ENCODE measurements around the gene ZNF624. TPM values are rescaled to one million over a fixed set of nuclear protein-coding genes. Genes with fewer than 3 reads are reported as not detected.

ZNF624 gene
- total RNA-seq, 1 experiment from 2014 or later, result 4.8 TPM

DNA sequence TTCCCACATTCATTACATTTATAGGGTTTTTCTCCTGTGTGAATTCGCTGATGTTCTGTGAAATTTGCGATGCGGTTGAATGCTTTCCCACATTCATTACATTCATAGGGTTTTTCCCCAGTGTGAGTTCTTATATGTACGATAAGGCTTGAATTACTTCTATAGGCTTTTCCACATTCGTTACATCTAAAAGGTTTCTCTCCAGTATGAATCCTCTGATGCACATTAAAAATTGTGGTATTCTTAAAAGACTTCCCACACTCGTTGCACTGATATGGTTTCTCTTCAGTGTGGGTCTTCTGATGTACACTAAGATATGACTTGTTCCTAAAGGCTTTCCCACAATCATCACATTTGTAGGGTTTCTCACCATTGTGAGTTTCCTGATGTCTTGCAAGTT, 30.4 kb downstream of the ZNF624 start:
- no peak overlapping the region for H3K9ac ChIP-seq (ENCODE audit: low read length)
- no peak overlapping the region for H3K4me3 ChIP-seq (ENCODE audit: low read length)
- no peak overlapping the region for H3K4me2 ChIP-seq (ENCODE audit: low read depth, low read length, poor library complexity, severe bottlenecking)
- no peaks in the 10 kb centered on the region for H3K9me2 ChIP-seq (replicated peaks; ENCODE audit: insufficient read depth, low read length)
- H3K4me1 ChIP-seq (ENCODE audit: low read length), result no peaks in the 10 kb centered on the region
- H3K9me3 ChIP-seq (ENCODE audit: low read length), result peaks cover 52% of the 10 kb centered on the region
- H3K36me3 ChIP-seq (ENCODE audit: insufficient read depth, low read length), result peaks cover 14% of the 10 kb centered on the region
- H3K79me2 ChIP-seq (ENCODE audit: low read length), result no peaks in the 10 kb centered on the region
- no peak overlapping the region for H2AFZ ChIP-seq (ENCODE audit: low read length)
- H3K27me3 ChIP-seq (ENCODE audit: low read length), result no peaks in the 10 kb centered on the region
- no peak overlapping the region for H3K27ac ChIP-seq (ENCODE audit: low read length)
- DNase-seq, result no peak
- no peaks in the 10 kb centered on the region for H4K20me1 ChIP-seq (ENCODE audit: insufficient read depth, low read depth, low read length)

DNA sequence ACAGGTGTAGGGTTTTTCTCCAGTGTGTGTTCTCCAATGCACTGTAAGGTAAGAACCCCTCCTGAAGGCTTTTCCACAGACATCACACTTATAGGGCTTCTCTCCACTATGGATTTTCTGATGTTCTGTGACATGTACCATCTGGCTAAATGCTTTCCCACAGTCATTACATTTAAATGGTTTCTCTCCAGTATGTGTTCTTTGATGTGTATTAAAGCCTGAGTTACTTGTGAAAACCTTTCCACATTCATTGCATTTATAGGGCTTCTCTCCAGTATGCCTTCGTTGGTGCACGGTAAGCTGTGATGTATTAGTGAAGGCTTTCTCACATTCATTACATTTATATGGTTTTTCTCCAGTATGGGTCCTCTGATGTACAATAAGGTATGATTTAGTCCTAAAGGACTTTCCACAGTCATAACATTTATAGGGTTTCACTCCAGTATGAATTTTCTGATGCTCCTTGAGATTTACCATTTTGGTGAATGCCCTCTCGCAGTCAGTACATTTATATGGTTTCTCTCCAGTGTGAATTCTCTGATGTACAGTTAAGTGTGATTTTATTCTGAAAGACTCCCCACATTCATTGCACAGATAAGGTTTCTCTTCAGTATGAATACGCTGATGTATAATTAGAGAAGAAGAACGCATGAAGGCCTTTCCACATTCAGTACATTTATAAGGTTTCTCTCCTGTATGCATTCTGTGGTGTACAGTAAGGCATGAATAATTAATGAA, 30.9 kb downstream of the ZNF624 start:
- H3K9me3 ChIP-seq (ENCODE audit: low read length), result peaks cover 51% of the 10 kb centered on the region
- no peaks in the 10 kb centered on the region for H3K79me2 ChIP-seq (ENCODE audit: low read length)
- H4K20me1 ChIP-seq (ENCODE audit: insufficient read depth, low read depth, low read length), result no peaks in the 10 kb centered on the region
- H3K9ac ChIP-seq (ENCODE audit: low read length), result no peak overlapping the region
- peaks cover 14% of the 10 kb centered on the region for H3K36me3 ChIP-seq (ENCODE audit: insufficient read depth, low read length)
- no peak overlapping the region for H3K4me2 ChIP-seq (ENCODE audit: low read depth, low read length, poor library complexity, severe bottlenecking)
- no peak for DNase-seq
- no peaks in the 10 kb centered on the region for H3K4me1 ChIP-seq (ENCODE audit: low read length)
- H3K9me2 ChIP-seq (replicated peaks; ENCODE audit: insufficient read depth, low read length), result no peaks in the 10 kb centered on the region
- H3K27ac ChIP-seq (ENCODE audit: low read length), result no peak overlapping the region
- H3K4me3 ChIP-seq (ENCODE audit: low read length), result no peak overlapping the region
- H3K27me3 ChIP-seq (ENCODE audit: low read length), result no peaks in the 10 kb centered on the region
- no peak overlapping the region for H2AFZ ChIP-seq (ENCODE audit: low read length)

DNA sequence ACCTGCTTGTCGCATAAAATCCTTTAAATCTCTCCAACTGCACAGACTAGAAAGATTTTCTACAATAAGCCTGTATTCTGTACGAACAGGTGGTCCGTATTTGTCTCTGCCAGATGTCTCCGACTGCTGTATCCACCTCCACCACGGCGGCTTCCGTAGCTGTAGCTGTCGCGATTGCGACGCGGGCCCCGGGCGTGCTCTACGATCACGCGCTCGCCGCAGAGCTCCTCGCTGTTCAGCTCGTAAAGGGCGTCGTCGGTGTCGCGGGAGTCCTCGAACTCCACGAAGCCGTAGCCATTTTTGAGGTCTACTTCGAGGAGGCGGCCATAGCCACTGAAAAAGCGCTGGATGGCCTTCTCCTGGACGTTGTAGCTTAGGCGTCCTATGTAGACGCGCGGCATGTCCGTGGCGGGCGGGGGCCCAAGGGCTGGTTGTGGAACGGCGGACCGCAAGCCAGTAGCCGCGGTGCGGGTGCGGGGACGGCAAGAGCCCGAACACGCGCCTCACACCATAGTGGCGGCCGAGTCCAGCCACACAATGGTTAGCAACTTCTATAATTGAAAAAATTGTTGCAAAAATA, 36.1 kb downstream of the ZNF624 start:
- Histone ChIP-seq H3K9ac (ENCODE audit: low read length) (no peak overlapping the region), H3K27ac (ENCODE audit: low read length) (no peak overlapping the region), H3K9me3 (ENCODE audit: low read length) (peaks cover 33% of the 10 kb centered on the region)

DNA sequence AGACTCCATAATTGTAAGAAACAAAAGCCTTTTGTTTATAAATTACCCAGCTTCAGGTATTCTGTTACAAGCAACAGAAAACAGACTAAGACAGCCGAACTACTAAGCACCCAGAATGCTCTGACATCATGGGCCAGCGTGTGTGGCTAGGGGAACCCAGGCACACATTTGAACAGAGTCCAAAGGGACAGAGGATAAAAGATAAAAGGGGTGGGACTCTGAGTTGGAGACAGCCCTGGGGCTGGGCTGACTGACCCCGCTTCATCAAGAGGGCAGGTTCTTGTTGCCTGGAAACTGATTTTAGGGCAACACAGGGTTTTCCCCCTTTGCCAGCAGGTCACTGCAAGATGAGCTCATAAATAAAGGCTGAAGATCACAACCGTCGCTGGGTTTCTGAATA, 54.1 kb downstream of the ZNF624 start:
- no peak overlapping the region for H3K9ac ChIP-seq (ENCODE audit: low read length)
- no peak overlapping the region for H3K4me2 ChIP-seq (ENCODE audit: low read depth, low read length, poor library complexity, severe bottlenecking)
- no peak overlapping the region for H3K4me3 ChIP-seq (ENCODE audit: low read length)

More for the DNA sequence above, 36.1 kb downstream of the ZNF624 start:
- Histone ChIP-seq H3K4me2 (ENCODE audit: low read depth, low read length, poor library complexity, severe bottlenecking) (no peak overlapping the region), H3K36me3 (ENCODE audit: insufficient read depth, low read length) (no peaks in the 10 kb centered on the region; the same call in 1 of the 2 replicates), H3K79me2 (ENCODE audit: low read length) (no peaks in the 10 kb centered on the region), H3K27me3 (ENCODE audit: low read length) (no peaks in the 10 kb centered on the region), H3K9me2 (replicated peaks; ENCODE audit: insufficient read depth, low read length) (no peaks in the 10 kb centered on the region), H3K4me1 (ENCODE audit: low read length) (no peaks in the 10 kb centered on the region), H2AFZ (ENCODE audit: low read length) (no peak overlapping the region), H3K4me3 (ENCODE audit: low read length) (no peak overlapping the region), H4K20me1 (ENCODE audit: insufficient read depth, low read depth, low read length) (no peaks in the 10 kb centered on the region)
- DNase-seq, result no peak

DNA sequence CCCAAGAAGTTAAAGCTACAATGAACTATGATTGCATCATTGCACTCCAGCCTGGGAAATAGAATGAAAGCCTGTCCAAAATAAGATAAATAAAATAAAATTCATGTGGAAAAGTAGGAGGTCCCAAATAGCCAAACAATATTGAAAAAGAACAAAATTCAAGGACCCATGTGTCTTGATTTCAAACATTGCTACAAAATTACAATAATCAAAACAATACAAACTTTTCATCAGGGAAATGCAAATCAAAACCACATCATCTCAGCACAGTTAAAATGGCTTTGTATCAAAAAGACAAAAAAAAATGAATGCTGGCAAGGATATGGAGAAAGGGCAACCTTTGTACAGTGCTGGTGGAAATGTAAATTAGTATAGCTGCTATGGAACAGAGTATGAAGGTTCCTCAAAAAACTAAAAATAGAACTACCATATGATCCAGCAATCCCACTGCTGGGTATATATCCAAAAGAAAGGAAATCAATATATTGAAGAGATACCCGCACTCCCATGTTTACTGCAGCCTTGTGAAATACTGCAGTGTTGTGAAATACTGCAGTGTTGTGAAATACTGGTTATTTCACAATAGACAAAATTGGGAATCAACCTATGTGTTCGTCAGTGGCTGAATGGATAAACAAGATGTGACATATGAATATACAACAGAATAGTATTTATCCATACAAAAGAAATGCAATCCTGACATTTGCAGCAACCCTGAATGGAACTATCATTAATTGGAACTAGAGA, 60.1 kb downstream of the ZNF624 start:
- DNase-seq, result no peak
- Histone ChIP-seq H2AFZ (ENCODE audit: low read length) (no peak overlapping the region), H3K4me1 (ENCODE audit: low read length) (peaks cover 7% of the 10 kb centered on the region), H3K79me2 (ENCODE audit: low read length) (no peaks in the 10 kb centered on the region), H3K27ac (ENCODE audit: low read length) (no peak overlapping the region), H3K9ac (ENCODE audit: low read length) (no peak overlapping the region), H3K4me2 (ENCODE audit: low read depth, low read length, poor library complexity, severe bottlenecking) (no peak overlapping the region), H3K27me3 (ENCODE audit: low read length) (no peaks in the 10 kb centered on the region), H3K36me3 (ENCODE audit: insufficient read depth, low read length) (no peaks in the 10 kb centered on the region), H3K9me2 (replicated peaks; ENCODE audit: insufficient read depth, low read length) (no peaks in the 10 kb centered on the region), H3K9me3 (ENCODE audit: low read length) (no peaks in the 10 kb centered on the region), H4K20me1 (ENCODE audit: insufficient read depth, low read depth, low read length) (no peaks in the 10 kb centered on the region), H3K4me3 (ENCODE audit: low read length) (no peak overlapping the region)

More for the DNA sequence above, 54.1 kb downstream of the ZNF624 start:
- Histone ChIP-seq H3K79me2 (ENCODE audit: low read length) (no peaks in the 10 kb centered on the region), H3K9me3 (ENCODE audit: low read length) (no peaks in the 10 kb centered on the region), H3K27ac (ENCODE audit: low read length) (no peak overlapping the region), H3K27me3 (ENCODE audit: low read length) (no peaks in the 10 kb centered on the region), H3K9me2 (replicated peaks; ENCODE audit: insufficient read depth, low read length) (no peaks in the 10 kb centered on the region), H2AFZ (ENCODE audit: low read length) (no peak overlapping the region), H3K4me1 (ENCODE audit: low read length) (no peaks in the 10 kb centered on the region), H4K20me1 (ENCODE audit: insufficient read depth, low read depth, low read length) (no peaks in the 10 kb centered on the region), H3K36me3 (ENCODE audit: insufficient read depth, low read length) (no peaks in the 10 kb centered on the region)
- no peak for DNase-seq

DNA sequence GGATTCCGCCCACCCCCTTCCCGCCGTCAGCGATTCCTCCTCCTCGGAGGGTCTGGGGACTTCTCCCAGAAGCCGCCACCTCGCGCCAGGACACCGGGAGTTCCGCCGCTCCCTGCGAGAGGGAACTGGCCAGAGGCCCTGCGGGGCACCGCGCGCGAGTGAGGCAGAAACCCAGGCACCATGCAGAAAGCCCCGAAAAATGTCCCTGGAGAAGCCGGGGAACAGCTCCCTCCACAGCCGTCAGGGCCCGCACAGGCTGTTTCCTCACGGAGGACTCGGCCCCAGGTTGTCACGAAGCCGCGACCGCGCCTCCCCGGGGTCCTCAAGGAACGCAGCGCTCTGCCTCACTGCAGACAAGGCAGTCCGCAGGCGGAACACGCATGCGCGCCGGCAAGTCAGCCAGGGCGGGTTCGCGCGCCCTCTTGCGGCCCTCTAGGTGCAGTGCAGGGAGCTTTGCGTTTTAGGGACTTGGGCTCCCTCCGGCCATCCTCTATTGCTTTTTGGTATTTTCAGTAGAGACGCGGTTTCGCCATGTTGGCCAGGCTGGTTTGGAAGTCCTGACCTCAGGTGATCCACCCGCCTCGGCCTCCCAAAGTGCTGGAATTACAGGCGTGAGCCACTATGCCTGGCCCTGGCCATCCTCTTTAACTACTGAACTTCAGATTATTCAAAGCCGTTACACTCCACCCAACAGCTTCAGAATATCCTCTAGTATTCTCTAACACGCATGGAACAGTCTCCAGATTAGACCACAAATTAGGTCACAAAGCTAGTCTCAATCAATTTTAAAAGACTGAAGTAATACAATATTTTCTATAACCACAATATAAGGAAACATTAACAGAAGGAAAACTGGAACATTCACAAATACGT, 64.3 kb downstream of the ZNF624 start:
- Histone ChIP-seq H3K4me1 (ENCODE audit: low read length) (peaks cover 7% of the 10 kb centered on the region), H3K9me3 (ENCODE audit: low read length) (no peaks in the 10 kb centered on the region), H3K9ac (ENCODE audit: low read length) (peak overlapping the region; percentile 41), H3K4me2 (ENCODE audit: low read depth, low read length, poor library complexity, severe bottlenecking) (peak overlapping the region; percentile 63), H2AFZ (ENCODE audit: low read length) (peak overlapping the region; percentile 68; the same call in 1 of the 2 replicates), H3K4me3 (ENCODE audit: low read length) (peak overlapping the region; percentile 38; the same call in 1 of the 2 replicates), H3K9me2 (replicated peaks; ENCODE audit: insufficient read depth, low read length) (no peaks in the 10 kb centered on the region), H3K79me2 (ENCODE audit: low read length) (no peaks in the 10 kb centered on the region), H3K27ac (ENCODE audit: low read length) (no peak overlapping the region), H3K27me3 (ENCODE audit: low read length) (no peaks in the 10 kb centered on the region), H4K20me1 (ENCODE audit: insufficient read depth, low read depth, low read length) (no peaks in the 10 kb centered on the region), H3K36me3 (ENCODE audit: insufficient read depth, low read length) (no peaks in the 10 kb centered on the region)
- DNase-seq, result peak; percentile 95

DNA sequence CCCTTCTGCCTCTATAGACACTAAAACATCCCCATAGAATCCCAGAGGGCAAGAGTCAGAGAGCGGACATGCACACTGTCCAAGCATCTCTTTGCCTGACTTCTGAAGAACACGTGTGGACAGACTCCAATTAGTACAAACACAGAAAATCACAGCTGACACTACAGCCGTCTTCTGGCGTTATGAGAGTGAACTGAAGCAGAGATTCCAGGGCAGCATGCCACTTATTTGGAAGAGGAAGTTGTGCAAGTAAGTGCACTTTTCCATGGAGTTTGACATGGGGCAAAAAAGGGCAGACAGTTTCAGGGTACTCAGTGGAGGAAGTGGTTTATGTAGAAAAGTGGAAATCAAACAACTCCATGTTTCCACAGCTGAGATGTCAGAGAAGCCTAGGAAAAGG, 67.9 kb downstream of the ZNF624 start:
- Histone ChIP-seq H2AFZ (ENCODE audit: low read length) (no peak overlapping the region), H3K27me3 (ENCODE audit: low read length) (no peaks in the 10 kb centered on the region), H3K9me3 (ENCODE audit: low read length) (no peaks in the 10 kb centered on the region), H3K4me2 (ENCODE audit: low read depth, low read length, poor library complexity, severe bottlenecking) (no peak overlapping the region), H3K9ac (ENCODE audit: low read length) (no peak overlapping the region), H4K20me1 (ENCODE audit: insufficient read depth, low read depth, low read length) (no peaks in the 10 kb centered on the region), H3K36me3 (ENCODE audit: insufficient read depth, low read length) (no peaks in the 10 kb centered on the region), H3K4me3 (ENCODE audit: low read length) (no peak overlapping the region), H3K4me1 (ENCODE audit: low read length) (peaks cover 11% of the 10 kb centered on the region), H3K27ac (ENCODE audit: low read length) (no peak overlapping the region), H3K79me2 (ENCODE audit: low read length) (no peaks in the 10 kb centered on the region), H3K9me2 (replicated peaks; ENCODE audit: insufficient read depth, low read length) (no peaks in the 10 kb centered on the region)
- no peak for DNase-seq
